Muscle of leg (tissue), 11 donors: ENCODE results near the gene RPTOR. TPM values are rescaled to one million over a fixed set of nuclear protein-coding genes. Genes with fewer than 3 reads are reported as not detected.

Experiments
- DNase-seq: peaks from one replicate; pipeline ENCODE4 v3.0.0; 2013
- H3K27ac ChIP-seq: one replicate; pipeline ENCODE4 v1.5.1; 2013; ENCODE audit warnings: mild to moderate bottlenecking, low read length, control low read depth
- H3K27me3 ChIP-seq: one replicate; pipeline ENCODE4 v1.6.1; 2013; ENCODE audit warnings: low read length; ENCODE audit not compliant: control insufficient read depth, insufficient read depth
- H3K36me3 ChIP-seq: one replicate; pipeline ENCODE4 v1.6.1; 2013; ENCODE audit warnings: low read length; ENCODE audit not compliant: control insufficient read depth, insufficient read depth
- H3K4me1 ChIP-seq: one replicate; pipeline ENCODE4 v1.6.1; 2013; ENCODE audit warnings: low read length; ENCODE audit not compliant: control insufficient read depth, insufficient read depth
- H3K4me3 ChIP-seq: one replicate; pipeline ENCODE4 v1.5.1; 2013; ENCODE audit warnings: low read length, control low read depth
- H3K9me3 ChIP-seq: replicated peaks from 2 replicates; pipeline ENCODE4 v1.6.1; 2013; ENCODE audit warnings: low read depth, low read length; ENCODE audit not compliant: control insufficient read depth
- WGBS: methylation state at CpG from one replicate; pipeline ENCODE4 v1.1.5; 2013; ENCODE audit warnings: missing lambda C conversion rate; ENCODE audit not compliant: insufficient coverage; 5-methylcytosine and 5-hydroxymethylcytosine counted together
- polyA plus RNA-seq, 8 donors: library from polyadenylated mRNA; unstranded; fragments of 120-200 nt; gene quantifications; one replicate each; pipeline versions ENCODE4 v1.2.1 to v1.2.3, GENCODE V29; 2013; ENCODE audit warnings: inconsistent platforms in 1 of 8, low replicate concordance in 1 of 8; ENCODE audit not compliant: insufficient read length in 8 of 8, insufficient read depth in 1 of 8
- total RNA-seq: library from RNA; stranded (reverse); fragments of 120-200 nt; gene quantifications from one replicate; pipeline ENCODE4 v1.2.4, GENCODE V29; 2013

RPTOR gene
- total and polyA plus RNA-seq, 9 donors, result 17.3 to 23.7 (median 20.0) TPM

DNA sequence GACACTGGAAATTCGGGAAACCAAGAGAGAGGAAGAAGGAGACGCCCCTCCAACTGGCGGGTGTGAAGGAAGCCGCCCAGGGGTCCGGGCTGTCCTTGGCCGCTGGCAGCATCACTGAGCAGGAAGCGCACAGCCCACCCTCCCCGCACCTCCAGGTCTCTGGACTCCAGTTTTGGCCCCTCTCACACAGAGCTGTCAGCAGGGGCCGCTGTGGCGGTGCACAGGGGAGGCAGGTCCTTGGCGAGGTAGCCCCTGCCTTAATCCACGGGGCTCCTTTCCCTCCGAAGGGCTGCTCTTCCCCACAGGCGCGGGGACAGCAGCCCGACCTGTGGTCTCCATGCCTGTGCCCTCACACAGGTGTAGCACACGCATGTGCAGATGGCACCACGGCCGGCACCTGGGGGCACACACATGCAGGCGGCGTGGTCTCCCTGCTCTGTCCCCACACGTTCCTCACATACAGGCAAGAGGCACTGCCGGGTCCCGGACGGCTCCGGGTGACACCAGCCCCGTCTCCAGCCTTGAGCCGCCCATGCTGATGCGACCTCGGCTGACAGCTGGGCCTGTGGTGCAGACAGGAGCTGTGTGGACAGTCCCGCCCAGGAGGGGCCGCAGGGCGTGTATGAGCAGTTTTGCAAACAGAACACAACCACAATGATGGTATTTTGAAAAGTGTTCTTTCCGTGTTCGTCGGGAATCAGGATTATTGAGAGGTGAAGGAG is 420.4 kb downstream of the RPTOR start:
- Histone ChIP-seq H3K27ac (peak overlapping the region; percentile 35), H3K36me3 (peaks cover 18% of the 10 kb centered on the region)

GRCh38 chr17:80965606-80966005 is 421.0 kb downstream of the RPTOR start:
- 89% methylated on average over 21 of the region's 21 CpGs for WGBS
- Histone ChIP-seq H3K27me3 (peaks cover 6% of the 10 kb centered on the region), H3K36me3 (peaks cover 18% of the 10 kb centered on the region), H3K4me3 (no peak overlapping the region), H3K9me3 (no peaks in the 10 kb centered on the region), H3K27ac (peak overlapping the region; percentile 35), H3K4me1 (peaks cover 88% of the 10 kb centered on the region)
- no peak for DNase-seq

More for the DNA sequence above, 420.4 kb downstream of the RPTOR start:
- Histone ChIP-seq H3K27me3 (peaks cover 2% of the 10 kb centered on the region), H3K4me1 (peaks cover 88% of the 10 kb centered on the region), H3K4me3 (no peak overlapping the region), H3K9me3 (no peaks in the 10 kb centered on the region)
- WGBS, result 81% methylated on average over 17 of the region's 36 CpGs
- DNase-seq, result no peak

DNA sequence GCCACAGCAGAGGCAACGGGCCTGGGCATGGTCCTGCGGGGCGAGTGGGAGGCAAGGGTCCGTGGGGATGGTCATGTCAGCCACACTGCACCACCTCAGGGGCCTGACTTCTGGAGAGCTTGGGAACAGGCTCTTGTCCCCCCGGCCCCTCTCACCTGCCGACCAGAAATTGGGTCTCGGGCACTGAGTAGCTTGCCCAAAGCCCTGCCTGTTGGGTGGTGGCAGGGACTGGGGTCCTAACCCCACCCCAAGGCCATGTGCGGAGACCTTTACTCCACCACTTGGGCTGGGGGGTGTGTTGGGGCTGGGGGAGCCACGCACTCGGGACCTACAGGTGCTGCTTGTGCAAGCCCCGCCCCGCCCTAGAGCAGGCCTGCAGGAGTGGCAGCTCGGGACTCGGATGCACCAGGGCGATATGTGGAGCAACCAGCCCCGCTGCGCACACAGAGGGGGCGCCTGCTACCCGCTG is 422.8 kb downstream of the RPTOR start:
- WGBS, result 86% methylated on average over 16 of the region's 19 CpGs
- H3K4me1 ChIP-seq, result peaks cover 87% of the 10 kb centered on the region
- no peaks in the 10 kb centered on the region for H3K9me3 ChIP-seq
- H3K27me3 ChIP-seq, result peaks cover 21% of the 10 kb centered on the region
- no peak overlapping the region for H3K4me3 ChIP-seq
- H3K36me3 ChIP-seq, result peaks cover 16% of the 10 kb centered on the region
- H3K27ac ChIP-seq, result peak overlapping the region; percentile 42
- no peak for DNase-seq

DNA sequence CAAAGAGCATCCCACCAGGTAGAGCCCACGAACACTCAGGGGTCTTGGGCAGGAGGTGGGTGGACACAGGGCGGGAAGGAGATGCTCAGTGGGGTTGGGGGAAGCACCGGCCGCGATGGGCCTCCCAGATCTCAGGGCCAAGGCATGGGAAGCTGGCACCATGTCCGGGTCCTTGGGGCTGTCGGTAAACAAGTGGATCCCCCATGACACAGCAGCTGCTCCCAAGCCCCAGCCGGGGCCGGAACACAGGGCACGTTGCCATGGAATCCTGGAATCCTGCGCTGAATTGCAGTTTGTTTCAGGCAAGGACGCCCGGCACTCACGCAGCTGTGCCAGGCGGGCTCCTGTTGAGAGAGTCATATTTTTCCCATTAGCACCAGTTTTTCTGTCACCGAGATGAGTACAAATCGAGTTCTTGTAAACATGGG is 424.0 kb downstream of the RPTOR start:
- H3K27me3 ChIP-seq, result peaks cover 21% of the 10 kb centered on the region
- H3K9me3 ChIP-seq, result no peaks in the 10 kb centered on the region
- H3K4me3 ChIP-seq, result no peak overlapping the region
- peaks cover 80% of the 10 kb centered on the region for H3K4me1 ChIP-seq
- WGBS, result 36% methylated on average over 11 of the region's 17 CpGs
- peaks cover 16% of the 10 kb centered on the region for H3K36me3 ChIP-seq
- H3K27ac ChIP-seq, result peak overlapping the region; percentile 97
- peak; percentile 89 for DNase-seq

DNA sequence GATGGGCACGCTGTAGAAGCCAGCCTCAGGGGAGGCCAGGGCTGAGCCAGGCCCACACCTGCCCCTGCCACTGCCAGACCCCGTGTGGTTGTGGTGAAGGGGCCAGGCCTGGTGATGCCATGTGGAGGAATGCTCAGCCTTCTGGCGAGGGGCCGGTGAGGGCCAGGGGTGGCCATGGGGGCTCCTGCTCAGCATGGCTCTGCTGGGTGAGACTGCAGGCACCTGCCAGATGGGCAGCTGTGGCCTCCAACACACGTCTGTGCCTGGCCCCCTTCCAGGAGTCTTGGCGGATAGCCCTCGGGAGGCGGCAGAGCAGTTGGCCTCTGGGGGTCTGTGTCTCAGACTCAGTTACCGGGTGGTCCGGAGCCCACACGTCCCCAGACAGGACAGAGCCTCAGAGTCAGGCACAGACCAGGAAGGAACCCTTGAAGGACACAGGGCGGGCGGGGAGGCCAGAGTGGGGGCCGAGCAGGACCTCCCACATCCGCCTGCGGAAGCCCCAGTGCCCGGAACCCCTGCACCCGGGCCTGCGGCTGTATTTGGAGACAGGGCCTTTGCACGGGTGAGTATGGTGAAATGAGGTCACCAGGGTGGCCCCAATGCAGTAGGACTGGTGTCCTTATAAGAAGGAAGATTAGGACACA is 424.5 kb downstream of the RPTOR start:
- H3K4me3 ChIP-seq, result no peak overlapping the region
- DNase-seq, result peak; percentile 54
- H3K9me3 ChIP-seq, result no peaks in the 10 kb centered on the region
- peaks cover 16% of the 10 kb centered on the region for H3K36me3 ChIP-seq
- H3K27me3 ChIP-seq, result peaks cover 21% of the 10 kb centered on the region
- peaks cover 74% of the 10 kb centered on the region for H3K4me1 ChIP-seq
- WGBS, result 31% methylated on average over 20 of the region's 20 CpGs
- peak overlapping the region; percentile 97 for H3K27ac ChIP-seq

- no peak for DNase-seq
- Histone ChIP-seq H3K27ac (peak overlapping the region; percentile 97), H3K4me3 (no peak overlapping the region)
Observed at GRCh38 chr17:80969674-80970043, 425.0 kb downstream of the RPTOR start.

DNA sequence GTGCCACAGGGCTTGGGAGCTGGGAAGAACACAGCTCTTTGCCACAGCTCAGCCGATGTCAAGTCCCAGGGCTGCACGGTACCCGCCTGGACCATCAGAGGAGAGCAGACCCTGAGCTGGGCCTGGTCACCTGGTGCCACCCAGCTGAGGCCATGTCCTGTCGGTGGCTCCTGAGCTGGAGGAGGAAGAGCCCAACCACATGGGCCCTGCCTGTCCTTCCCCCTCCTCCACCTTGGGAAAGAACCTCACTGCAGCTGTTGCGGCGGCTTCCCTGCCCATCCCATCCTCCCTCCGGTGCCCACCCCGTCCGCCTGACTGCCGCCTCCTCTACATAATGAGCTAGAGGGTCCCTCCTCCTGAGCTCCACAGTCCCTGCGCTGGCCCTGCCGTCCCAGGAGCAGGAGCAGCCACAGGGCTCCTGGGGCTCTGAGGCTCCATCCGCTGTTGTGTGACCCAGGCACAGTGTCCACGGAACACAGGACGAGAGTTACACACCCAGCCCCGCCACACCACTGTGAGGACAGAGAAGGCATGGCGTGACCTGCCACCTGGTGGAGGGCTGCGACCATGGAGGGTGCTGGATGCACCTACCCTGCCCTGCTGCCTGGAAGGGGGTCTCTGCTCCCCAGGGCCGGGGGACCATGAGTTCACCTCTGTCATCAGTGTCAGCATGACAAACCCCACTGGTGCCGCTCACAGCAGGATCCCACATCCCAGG is 425.6 kb downstream of the RPTOR start:
- DNase-seq, result peak; percentile 69
- peaks cover 21% of the 10 kb centered on the region for H3K27me3 ChIP-seq
- H3K27ac ChIP-seq, result peak overlapping the region; percentile 97
- 31% methylated on average over 13 of the region's 20 CpGs for WGBS
- H3K9me3 ChIP-seq, result no peaks in the 10 kb centered on the region
- H3K36me3 ChIP-seq, result peaks cover 6% of the 10 kb centered on the region
- peaks cover 64% of the 10 kb centered on the region for H3K4me1 ChIP-seq
- H3K4me3 ChIP-seq, result no peak overlapping the region

More at GRCh38 chr17:80969674-80970043, 425.0 kb downstream of the RPTOR start:
- no peaks in the 10 kb centered on the region for H3K9me3 ChIP-seq
- peaks cover 11% of the 10 kb centered on the region for H3K36me3 ChIP-seq
- peaks cover 69% of the 10 kb centered on the region for H3K4me1 ChIP-seq
- WGBS, result 61% methylated on average over 10 of the region's 10 CpGs
- H3K27me3 ChIP-seq, result peaks cover 21% of the 10 kb centered on the region

DNA sequence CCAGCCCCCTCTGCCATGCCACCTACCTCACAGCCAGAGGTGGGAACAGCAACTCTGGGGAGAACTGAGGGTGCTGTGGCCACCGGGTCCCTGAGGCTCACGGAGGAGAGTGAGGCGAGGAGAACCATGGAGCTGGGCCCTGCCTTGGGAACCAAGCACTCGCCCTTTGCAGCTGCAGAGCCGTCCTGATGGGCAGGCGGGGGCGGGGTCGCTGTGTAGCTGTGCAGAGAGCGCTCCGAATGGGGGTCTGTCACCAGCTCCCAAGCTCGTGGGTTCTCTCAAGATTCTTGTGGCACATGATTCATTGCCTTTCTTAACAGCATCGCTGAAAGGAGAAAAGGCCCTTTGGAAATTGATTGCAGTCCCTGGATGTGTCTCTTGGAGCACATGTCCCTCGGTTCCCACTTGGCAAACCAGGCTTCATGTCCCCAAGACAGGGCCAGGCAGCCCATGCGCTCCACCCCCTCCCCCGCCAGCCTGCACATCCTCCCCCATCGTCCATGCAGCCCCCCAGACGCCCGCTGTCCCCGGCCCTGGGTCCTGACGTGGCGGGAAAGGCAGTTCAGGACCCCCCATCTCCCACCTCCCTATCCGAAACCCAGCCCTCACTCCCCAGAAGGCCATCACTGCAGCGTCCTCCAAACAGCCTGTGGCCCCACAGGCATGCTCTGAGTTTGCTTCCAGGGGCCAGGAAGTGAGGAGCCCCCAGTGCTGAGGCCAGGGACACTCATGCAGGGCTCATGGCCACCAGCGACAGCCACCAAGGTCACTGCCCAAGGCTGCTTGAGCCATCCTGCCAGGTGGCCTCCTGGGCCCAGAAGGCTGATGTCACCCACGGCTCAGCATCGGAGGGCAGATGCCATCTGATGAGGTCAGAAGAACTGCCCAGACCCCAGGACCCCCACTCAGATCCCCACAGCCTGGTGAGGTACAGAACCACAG is 426.4 kb downstream of the RPTOR start:
- Histone ChIP-seq H3K36me3 (no peaks in the 10 kb centered on the region), H3K27me3 (peaks cover 21% of the 10 kb centered on the region), H3K27ac (peak overlapping the region; percentile 97), H3K9me3 (no peaks in the 10 kb centered on the region), H3K4me3 (no peak overlapping the region), H3K4me1 (peaks cover 57% of the 10 kb centered on the region)
- 36% methylated on average over 21 of the region's 26 CpGs for WGBS
- no peak for DNase-seq

- no peak overlapping the region for H3K4me3 ChIP-seq
- no peak overlapping the region for H3K27ac ChIP-seq
- WGBS, result 79% methylated on average over 11 of the region's 13 CpGs
- H3K36me3 ChIP-seq, result no peaks in the 10 kb centered on the region
- H3K27me3 ChIP-seq, result peaks cover 21% of the 10 kb centered on the region
- H3K4me1 ChIP-seq, result peaks cover 55% of the 10 kb centered on the region
- no peak for DNase-seq
- H3K9me3 ChIP-seq, result no peaks in the 10 kb centered on the region
Observed at GRCh38 chr17:80971704-80972304, 427.2 kb downstream of the RPTOR start.
